Vagina (tissue), 2 donors: ENCODE results near the gene KIN.

Source experiments
- POLR2A ChIP-seq, 2 donors: fragments of 450-650 bp; IDR thresholded peaks; one replicate each; pipeline ENCODE4 v1.6.1; 2017; ENCODE audit warnings: antibody characterized with exemption in 2 of 2, mild to moderate bottlenecking in 2 of 2, moderate library complexity in 2 of 2
- POLR2AphosphoS5 ChIP-seq, 2 donors: sonication (generic); formaldehyde crosslinking; IDR thresholded peaks; one replicate each; pipeline ENCODE4 v1.9.0; 2017; ENCODE audit warnings: antibody characterized with exemption in 2 of 2, mild to moderate bottlenecking in 2 of 2, low read depth in 1 of 2; ENCODE audit not compliant: insufficient read depth in 1 of 2
- TF ChIP-seq, protein P1 (sequence below), 3 experiments: fragments of 450-650 bp in 2 of 3; fragments of 200-600 bp in 1 of 3; sonication (generic) in 1 of 3; IDR thresholded peaks; one replicate each; pipeline ENCODE4 v1.5.1; 2017 to 2019; ENCODE audit warnings: antibody characterized with exemption in 3 of 3, mild to moderate bottlenecking in 2 of 3, moderate library complexity in 2 of 3

DNA sequence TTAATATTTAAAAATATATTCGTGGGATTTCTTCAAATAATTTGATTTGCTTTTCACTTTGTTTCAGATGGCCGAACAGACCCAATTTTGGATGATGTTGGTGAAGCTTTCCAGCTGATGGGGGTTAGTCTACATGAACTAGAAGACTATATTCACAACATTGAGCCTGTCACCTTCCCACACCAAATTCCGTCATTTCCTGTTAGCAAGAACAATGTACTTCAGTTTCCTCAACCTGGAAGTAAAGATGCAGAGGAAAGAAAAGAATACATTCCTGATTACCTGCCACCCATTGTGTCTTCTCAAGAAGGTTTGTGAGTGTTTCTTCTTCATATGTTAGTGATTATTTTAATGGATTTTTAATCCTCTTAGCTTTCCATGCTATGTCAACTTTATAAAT is 36.5 kb upstream of the KIN start:
- TF ChIP-seq, protein P1, sequence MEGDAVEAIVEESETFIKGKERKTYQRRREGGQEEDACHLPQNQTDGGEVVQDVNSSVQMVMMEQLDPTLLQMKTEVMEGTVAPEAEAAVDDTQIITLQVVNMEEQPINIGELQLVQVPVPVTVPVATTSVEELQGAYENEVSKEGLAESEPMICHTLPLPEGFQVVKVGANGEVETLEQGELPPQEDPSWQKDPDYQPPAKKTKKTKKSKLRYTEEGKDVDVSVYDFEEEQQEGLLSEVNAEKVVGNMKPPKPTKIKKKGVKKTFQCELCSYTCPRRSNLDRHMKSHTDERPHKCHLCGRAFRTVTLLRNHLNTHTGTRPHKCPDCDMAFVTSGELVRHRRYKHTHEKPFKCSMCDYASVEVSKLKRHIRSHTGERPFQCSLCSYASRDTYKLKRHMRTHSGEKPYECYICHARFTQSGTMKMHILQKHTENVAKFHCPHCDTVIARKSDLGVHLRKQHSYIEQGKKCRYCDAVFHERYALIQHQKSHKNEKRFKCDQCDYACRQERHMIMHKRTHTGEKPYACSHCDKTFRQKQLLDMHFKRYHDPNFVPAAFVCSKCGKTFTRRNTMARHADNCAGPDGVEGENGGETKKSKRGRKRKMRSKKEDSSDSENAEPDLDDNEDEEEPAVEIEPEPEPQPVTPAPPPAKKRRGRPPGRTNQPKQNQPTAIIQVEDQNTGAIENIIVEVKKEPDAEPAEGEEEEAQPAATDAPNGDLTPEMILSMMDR (IDR thresholded peaks at IDR 0.05) = no peak
- no peak for TF ChIP-seq POLR2A (IDR thresholded peaks at IDR 0.05)
- no peak for TF ChIP-seq POLR2AphosphoS5 (IDR thresholded peaks at IDR 0.05; ENCODE audit: insufficient read depth in 1 of 2, low read depth in 1 of 2)
